Measurements from ENCODE around the gene EML4. TPM values are rescaled to one million over a fixed set of nuclear protein-coding genes. Genes with fewer than 3 reads are reported as not detected.

The EML4 gene
- total and polyA plus RNA-seq, 10 of the 15 experiments (the other 5 are each of a cell fraction or from before 2014, with no cell fraction given) = 23.1 to 91.3 (median 77.4) TPM

GRCh38 chr2:42336361-42336965 lies 167.3 kb downstream of the EML4 start:
- no peak overlapping the region for H3K9ac ChIP-seq (ENCODE audit: control insufficient read depth, insufficient read depth, low read length)
- no peaks in the 10 kb centered on the region for H4K20me1 ChIP-seq (ENCODE audit: control insufficient read depth, insufficient read depth)
- no peak overlapping the region for H2AFZ ChIP-seq (ENCODE audit: control insufficient read depth, low read depth, low read length)
- DNase-seq (ENCODE audit: low read depth, low spot score) (no peak), ATAC-seq (no peak), FAIRE-seq (no peak)
- TF ChIP-seq TCF3 (IDR thresholded peaks at IDR 0.05; ENCODE audit: borderline replicate concordance, insufficient read depth, low read depth, low read length) = no peak
- no peak for TF ChIP-seq BRCA1 (IDR thresholded peaks at IDR 0.05; ENCODE audit: low read depth, low read length)
- TF ChIP-seq HDGF (IDR thresholded peaks at IDR 0.05) = no peak
- TF ChIP-seq SIN3A (IDR thresholded peaks at IDR 0.05; ENCODE audit: low read depth, low read length) = no peak
- TF ChIP-seq RUNX3 (IDR thresholded peaks at IDR 0.05; ENCODE audit: low read length) = no peak
- TF ChIP-seq NFIC (IDR thresholded peaks at IDR 0.05; ENCODE audit: low read depth, low read length) = no peak
- no peak for TF ChIP-seq YBX1 (IDR thresholded peaks at IDR 0.05)
- no peak for TF ChIP-seq ZNF687 (IDR thresholded peaks at IDR 0.05)
- ChIA-PET POLR2A (interaction anchor here (0.5 kb wide), 1 partner anchor 96 kb away, joined by 3 read pairs; no protein-coding TSS in a partner anchor), RAD21 (ENCODE audit: unreplicated experiment) (no interaction called here), CTCF (interaction anchor here (0.8 kb wide), 1 partner anchor 46 kb away, joined by 4 read pairs; no protein-coding TSS in a partner anchor), SMC1A (ENCODE audit: uncharacterized antibody, unreplicated experiment) (no interaction called here)
- H3K27ac ChIP-seq (ENCODE audit: control insufficient read depth, insufficient read depth) = no peak overlapping the region
- 90% methylated on average over 9 of the region's 9 CpGs for WGBS (ENCODE audit: insufficient coverage, insufficient replicate concordance, low lambda C conversion rate, missing lambda C conversion rate)
- H3K27me3 ChIP-seq (replicated peaks in 1 of 2; ENCODE audit: control insufficient read depth in 2 of 2, insufficient read depth in 2 of 2, low read length in 1 of 2) = no peaks in the 10 kb centered on the region
- no peaks in the 10 kb centered on the region for H3K9me3 ChIP-seq (replicated peaks; ENCODE audit: control insufficient read depth, insufficient read depth, low read length)
- BruUV-seq (replicated peaks) = no TSS peak
- peaks cover 4 to 24% of the 10 kb centered on the region in 2 experiments; a peak in 3 of 4 replicates for H3K36me3 ChIP-seq (ENCODE audit: control insufficient read depth in 2 of 2, insufficient read depth in 2 of 2, low read length in 1 of 2)
- no peaks in the 10 kb centered on the region for H3K4me1 ChIP-seq (ENCODE audit: control insufficient read depth, insufficient read depth, low read length)
- H3K79me2 ChIP-seq (ENCODE audit: control insufficient read depth, insufficient read depth, low read length) = no peaks in the 10 kb centered on the region; the same call in 1 of the 2 replicates
- intact Hi-C loops (cut with micrococcal nuclease; ENCODE audit: unreplicated experiment) = no loop called here
- H3K4me2 ChIP-seq (ENCODE audit: control insufficient read depth, insufficient read depth) = no peak overlapping the region
- no peak overlapping the region for H3K4me3 ChIP-seq
- in situ Hi-C loops (cut with MboI) = loop anchor here (10.0 kb wide), 1 partner anchor 462 kb away; no protein-coding TSS in a partner anchor
